ENCODE results near the gene PTOV1.

Gene PTOV1

DNA sequence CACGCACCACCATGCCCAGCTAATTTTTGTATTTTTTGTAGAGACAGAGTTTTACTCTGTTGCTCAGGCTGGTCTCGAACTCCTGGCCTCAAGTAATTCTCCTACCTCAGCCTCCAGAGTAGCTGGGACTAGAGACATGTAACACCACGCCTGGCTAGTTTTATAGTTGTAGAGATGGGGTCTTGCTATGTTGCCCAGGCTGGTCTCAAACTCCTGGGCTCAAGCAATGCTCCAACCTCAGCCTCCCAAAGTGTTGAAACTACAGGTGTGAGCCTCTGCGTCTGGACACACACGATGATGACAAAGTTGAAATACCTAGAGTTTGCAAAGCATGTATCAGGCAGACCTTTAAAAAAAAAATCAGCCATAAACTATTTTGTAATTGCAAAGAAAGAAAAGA lies 4.6 kb upstream of the PTOV1 start:
- Histone ChIP-seq H3K36me3 (no peaks in the 10 kb centered on the region), H3K9me3 (no peaks in the 10 kb centered on the region), H3K27ac (no peak overlapping the region), H3K4me3 (no peak overlapping the region), H3K27me3 (no peaks in the 10 kb centered on the region), H3K4me1 (peaks cover 0 to 7% (median 5%) of the 10 kb centered on the region in 4 donors)
- DNase-seq: no peak
- intact Hi-C loops (cut with DNase I; ENCODE audit: low total_unique reads): no loop called here
- TF ChIP-seq CTCF (IDR thresholded peaks at IDR 0.05): no peak

DNA sequence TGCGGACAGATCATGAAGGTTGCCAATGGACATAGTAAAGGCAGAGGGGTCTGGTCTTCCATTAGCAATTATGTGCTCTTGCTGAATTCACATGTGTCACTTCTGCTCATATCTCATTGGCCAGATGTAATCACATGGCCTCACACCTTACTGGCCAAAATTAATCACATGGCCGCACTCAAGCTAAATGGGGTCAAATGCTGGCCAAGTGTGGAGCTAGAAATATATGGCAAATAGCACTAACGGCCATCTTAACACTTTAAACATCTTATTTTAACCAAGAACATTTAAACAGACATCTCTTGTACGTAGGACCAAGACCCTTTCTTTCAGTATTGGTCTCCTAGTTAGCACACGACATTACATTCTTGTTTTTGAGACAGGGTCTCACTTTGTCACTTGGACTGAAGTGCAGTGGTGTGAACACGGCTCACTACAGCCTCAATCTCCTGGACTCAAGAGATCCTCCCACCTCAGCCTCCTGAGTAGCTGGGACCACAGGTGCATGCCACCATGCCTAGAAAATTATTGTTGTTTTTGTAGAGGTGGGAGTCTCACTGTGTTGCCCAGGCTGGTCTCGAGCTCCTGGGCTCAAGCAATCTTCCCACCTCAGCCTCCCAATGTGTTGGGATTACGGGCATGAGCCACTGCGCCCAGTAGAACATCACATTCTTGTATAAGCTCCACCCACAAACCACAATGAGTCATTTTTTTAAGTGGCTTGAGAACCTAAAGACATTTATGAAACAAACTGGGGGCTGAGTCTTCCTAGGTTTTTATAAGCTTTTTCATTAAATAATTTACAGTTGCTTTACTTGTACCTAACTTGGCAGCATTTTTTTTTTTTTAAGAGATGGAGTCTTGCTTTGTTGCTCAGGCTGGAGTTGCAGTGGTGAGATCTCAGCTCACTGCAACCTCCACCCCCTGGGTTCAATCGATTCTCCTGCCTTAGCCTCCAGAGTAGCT lies 2.9 kb upstream of the PTOV1 start:
- peaks cover 0 to 20% (median 18%) of the 10 kb centered on the region in 4 donors for H3K4me1 ChIP-seq
- no peaks in the 10 kb centered on the region for H3K27me3 ChIP-seq
- no peaks in the 10 kb centered on the region for H3K36me3 ChIP-seq
- no peak overlapping the region for H3K27ac ChIP-seq
- TF ChIP-seq CTCF (IDR thresholded peaks at IDR 0.05): no peak
- no peak for DNase-seq
- no peak overlapping the region for H3K4me3 ChIP-seq
- H3K9me3 ChIP-seq: no peaks in the 10 kb centered on the region
- intact Hi-C loops (cut with DNase I; ENCODE audit: low total_unique reads): no loop called here

- no peak for DNase-seq
- H3K27ac ChIP-seq: no peak overlapping the region
- intact Hi-C loops (cut with DNase I; ENCODE audit: low total_unique reads): no loop called here
Measured at GRCh38 chr19:49848938-49849337, 2.0 kb upstream of the PTOV1 start.

GRCh38 chr19:49849433-49850220 lies 1.3 kb upstream of the PTOV1 start:
- intact Hi-C loops (cut with DNase I; ENCODE audit: low total_unique reads): no loop called here
- H3K9me3 ChIP-seq: no peaks in the 10 kb centered on the region
- H3K4me3 ChIP-seq: peak overlapping the region; percentile 96 to 97
- peaks cover 0 to 34% (median 26%) of the 10 kb centered on the region in 4 donors for H3K4me1 ChIP-seq
- H3K27ac ChIP-seq: peak overlapping the region; percentile 99 to 100
- TF ChIP-seq CTCF (IDR thresholded peaks at IDR 0.05): no peak
- H3K36me3 ChIP-seq: peaks cover 3 to 6% (median 5%) of the 10 kb centered on the region in 3 donors
- H3K27me3 ChIP-seq: no peaks in the 10 kb centered on the region
- DNase-seq: no peak

More at GRCh38 chr19:49848938-49849337, 2.0 kb upstream of the PTOV1 start:
- no peak for TF ChIP-seq CTCF (IDR thresholded peaks at IDR 0.05)
- peaks cover 0 to 29% (median 23%) of the 10 kb centered on the region in 4 donors for H3K4me1 ChIP-seq
- no peaks in the 10 kb centered on the region for H3K9me3 ChIP-seq
- H3K36me3 ChIP-seq: no peaks in the 10 kb centered on the region
- no peaks in the 10 kb centered on the region for H3K27me3 ChIP-seq
- H3K4me3 ChIP-seq: no peak overlapping the region

DNA sequence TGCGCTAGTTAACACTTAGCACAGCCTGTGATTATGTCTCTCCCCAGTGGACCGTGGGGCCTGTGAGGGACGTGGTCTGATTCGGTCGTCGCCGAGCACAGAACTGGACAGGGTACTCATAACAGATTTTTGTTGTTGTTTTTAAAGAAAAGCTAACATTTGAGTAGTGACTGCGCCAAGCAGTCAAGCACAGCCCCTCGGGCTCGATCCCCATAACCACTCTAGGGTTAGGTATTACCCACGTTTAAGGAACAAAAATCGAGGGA lies 805 bp upstream of the PTOV1 start:
- peak overlapping the region; percentile 96 to 97 for H3K4me3 ChIP-seq
- TF ChIP-seq CTCF (IDR thresholded peaks at IDR 0.05): no peak
- H3K4me1 ChIP-seq: peaks cover 0 to 40% (median 26%) of the 10 kb centered on the region in 4 donors
- no peaks in the 10 kb centered on the region for H3K9me3 ChIP-seq
- intact Hi-C loops (cut with DNase I; ENCODE audit: low total_unique reads): no loop called here
- DNase-seq: no peak
- H3K36me3 ChIP-seq: peaks cover 8 to 11% (median 10%) of the 10 kb centered on the region in 3 donors
- peak overlapping the region; percentile 99 to 100 for H3K27ac ChIP-seq
- no peaks in the 10 kb centered on the region for H3K27me3 ChIP-seq

Measured in tibial artery (tissue), 4 donors.